ENCODE measurements around the gene CFAP210. TPM values are rescaled to one million over a fixed set of nuclear protein-coding genes. Genes with fewer than 3 reads are reported as not detected.

The CFAP210 gene
- total RNA-seq, 1 experiment from 2014 or later = not detected

DNA sequence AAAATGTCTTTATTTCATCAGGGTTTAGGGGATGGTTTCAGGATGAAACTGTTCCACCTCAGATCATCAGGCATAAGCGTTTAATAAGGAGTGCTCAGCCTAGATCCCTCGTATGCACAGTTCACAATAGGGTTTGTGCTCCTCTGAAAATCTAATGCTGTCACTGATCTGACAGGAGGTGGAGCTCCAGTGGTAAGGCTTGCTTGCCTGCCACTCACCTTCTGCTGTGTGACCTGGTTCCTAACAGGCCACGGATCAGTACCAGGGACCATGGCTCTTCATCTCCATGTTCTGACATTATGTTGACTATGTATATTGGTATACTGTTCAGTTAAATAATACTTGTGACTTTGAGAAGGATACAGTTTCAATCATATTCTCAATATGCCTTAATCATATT, 68.4 kb downstream of the CFAP210 start:
- Histone ChIP-seq H3K27me3 (ENCODE audit: insufficient read depth, low read length) (no peaks in the 10 kb centered on the region), H3K9me2 (ENCODE audit: insufficient read depth) (no peaks in the 10 kb centered on the region), H3K4me3 (replicated peaks in 1 of 2; ENCODE audit: low read depth in 1 of 2, low read length in 2 of 2) (no peak overlapping the region), H3K36me3 (ENCODE audit: control insufficient read depth in 1 of 2, insufficient read depth in 2 of 2, low read length in 2 of 2) (peaks cover 1 to 13% of the 10 kb centered on the region in 2 experiments; a peak in 1 of 4 replicates), H3K4me1 (ENCODE audit: control insufficient read depth in 1 of 2, insufficient read depth in 2 of 2, low read length in 2 of 2) (no peaks in the 10 kb centered on the region), H2AFZ (ENCODE audit: low read depth, low read length, poor library complexity, severe bottlenecking) (no peak overlapping the region), H3K4me2 (ENCODE audit: low read length) (no peak overlapping the region), H3K79me2 (ENCODE audit: insufficient read depth, low read length) (peaks cover 38% of the 10 kb centered on the region), H4K20me1 (ENCODE audit: insufficient read depth) (no peaks in the 10 kb centered on the region), H3K27ac (ENCODE audit: low read depth, low read length) (no peak overlapping the region), H3K9ac (ENCODE audit: low read length) (no peak overlapping the region), H3K9me3 (ENCODE audit: control insufficient read depth in 1 of 2, insufficient read depth in 1 of 2, low read depth in 1 of 2, low read length in 2 of 2) (no peaks in the 10 kb centered on the region)
- intact Hi-C loops (cut with micrococcal nuclease) = no loop called here
- RAD21 ChIA-PET (ENCODE audit: low non-redundant PET in 1 of 2, low total read pairs in 2 of 2, uncharacterized antibody in 2 of 2, unreplicated experiment in 2 of 2) = no interaction called here
- BruUV-seq (replicated peaks) = no TSS peak
- no peak for ATAC-seq
- CTCF ChIA-PET = no interaction called here
- no peak for DNase-seq (ENCODE audit: low read depth, low spot score)
- TF ChIP-seq POLR2AphosphoS5 (IDR thresholded peaks at IDR 0.05; ENCODE audit: low read depth, low read length) (no peak), EGR1 (IDR thresholded peaks at IDR 0.05; ENCODE audit: low read depth) (no peak), TCF7L2 (IDR thresholded peaks at IDR 0.05; ENCODE audit: borderline replicate concordance, extremely low read depth, insufficient read depth, insufficient read length) (no peak), FOSL1 (IDR thresholded peaks at IDR 0.05; ENCODE audit: low read depth) (no peak), CEBPB (IDR thresholded peaks at IDR 0.05; ENCODE audit: low read depth) (no peak)
- POLR2A ChIA-PET = no interaction called here

DNA sequence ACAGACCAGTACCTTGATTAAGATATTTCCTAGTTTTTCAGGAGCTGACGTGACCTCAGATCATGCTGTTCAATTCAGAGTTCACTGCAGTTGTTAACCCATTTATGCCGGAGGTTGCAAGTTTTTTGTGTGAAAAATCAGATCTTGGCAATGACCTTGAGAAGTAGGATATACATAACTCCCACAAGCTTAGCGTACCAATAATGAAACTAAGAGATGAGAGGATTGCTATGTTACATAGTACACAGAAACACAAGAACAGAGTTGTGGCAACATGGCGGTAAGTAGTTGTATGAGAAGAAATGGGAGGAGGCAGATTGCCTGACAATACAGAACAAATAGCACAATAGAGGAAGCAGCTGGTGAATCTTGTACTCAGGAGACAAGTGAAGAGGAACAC, 71.0 kb downstream of the CFAP210 start:
- ATAC-seq = no peak
- H3K4me3 ChIP-seq (replicated peaks in 1 of 2; ENCODE audit: low read depth in 1 of 2, low read length in 2 of 2) = no peak overlapping the region
- TF ChIP-seq FOSL1 (IDR thresholded peaks at IDR 0.05; ENCODE audit: low read depth) (no peak), SP1 (IDR thresholded peaks at IDR 0.05; ENCODE audit: low read depth) (no peak), JUND (IDR thresholded peaks at IDR 0.05) (no peak), EZH2phosphoT487 (IDR thresholded peaks at IDR 0.05; ENCODE audit: borderline replicate concordance) (no peak), CBX3 (IDR thresholded peaks at IDR 0.05; ENCODE audit: low read depth) (no peak), CEBPB (IDR thresholded peaks at IDR 0.05; ENCODE audit: low read depth) (no peak), SRF (IDR thresholded peaks at IDR 0.05; ENCODE audit: low read depth) (no peak), EZH2 (IDR thresholded peaks at IDR 0.05) (no peak)
- TF ChIP-seq, protein P1, sequence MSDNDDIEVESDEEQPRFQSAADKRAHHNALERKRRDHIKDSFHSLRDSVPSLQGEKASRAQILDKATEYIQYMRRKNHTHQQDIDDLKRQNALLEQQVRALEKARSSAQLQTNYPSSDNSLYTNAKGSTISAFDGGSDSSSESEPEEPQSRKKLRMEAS (IDR thresholded peaks at IDR 0.05) = no peak
- TF ChIP-seq, protein P2, sequence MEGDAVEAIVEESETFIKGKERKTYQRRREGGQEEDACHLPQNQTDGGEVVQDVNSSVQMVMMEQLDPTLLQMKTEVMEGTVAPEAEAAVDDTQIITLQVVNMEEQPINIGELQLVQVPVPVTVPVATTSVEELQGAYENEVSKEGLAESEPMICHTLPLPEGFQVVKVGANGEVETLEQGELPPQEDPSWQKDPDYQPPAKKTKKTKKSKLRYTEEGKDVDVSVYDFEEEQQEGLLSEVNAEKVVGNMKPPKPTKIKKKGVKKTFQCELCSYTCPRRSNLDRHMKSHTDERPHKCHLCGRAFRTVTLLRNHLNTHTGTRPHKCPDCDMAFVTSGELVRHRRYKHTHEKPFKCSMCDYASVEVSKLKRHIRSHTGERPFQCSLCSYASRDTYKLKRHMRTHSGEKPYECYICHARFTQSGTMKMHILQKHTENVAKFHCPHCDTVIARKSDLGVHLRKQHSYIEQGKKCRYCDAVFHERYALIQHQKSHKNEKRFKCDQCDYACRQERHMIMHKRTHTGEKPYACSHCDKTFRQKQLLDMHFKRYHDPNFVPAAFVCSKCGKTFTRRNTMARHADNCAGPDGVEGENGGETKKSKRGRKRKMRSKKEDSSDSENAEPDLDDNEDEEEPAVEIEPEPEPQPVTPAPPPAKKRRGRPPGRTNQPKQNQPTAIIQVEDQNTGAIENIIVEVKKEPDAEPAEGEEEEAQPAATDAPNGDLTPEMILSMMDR (IDR thresholded peaks at IDR 0.05 in 2 of 3, conservative IDR thresholded peaks at IDR 0.05 in 1 of 3; ENCODE audit: borderline replicate concordance in 1 of 3, insufficient read depth in 1 of 3, low read depth in 2 of 3, low read length in 2 of 3) = no peak
- intact Hi-C loops (cut with micrococcal nuclease) = no loop called here
- H3K27me3 ChIP-seq (ENCODE audit: insufficient read depth, low read length) = no peaks in the 10 kb centered on the region
- DNase-seq (ENCODE audit: low read depth, low spot score) = no peak
- no peak overlapping the region for H3K9ac ChIP-seq (ENCODE audit: low read length)
- no TSS peak for BruUV-seq (replicated peaks)
- no peaks in the 10 kb centered on the region for H3K9me3 ChIP-seq (ENCODE audit: control insufficient read depth in 1 of 2, insufficient read depth in 1 of 2, low read depth in 1 of 2, low read length in 2 of 2)
- no peaks in the 10 kb centered on the region for H4K20me1 ChIP-seq (ENCODE audit: insufficient read depth)
- CTCF ChIA-PET = no interaction called here
- RAD21 ChIA-PET (ENCODE audit: low non-redundant PET in 1 of 2, low total read pairs in 2 of 2, uncharacterized antibody in 2 of 2, unreplicated experiment in 2 of 2) = no interaction called here
- H2AFZ ChIP-seq (ENCODE audit: low read depth, low read length, poor library complexity, severe bottlenecking) = no peak overlapping the region
- peaks cover 61% of the 10 kb centered on the region for H3K79me2 ChIP-seq (ENCODE audit: insufficient read depth, low read length)
- no peak overlapping the region for H3K4me2 ChIP-seq (ENCODE audit: low read length)
- no peak overlapping the region for H3K27ac ChIP-seq (ENCODE audit: low read depth, low read length)
- POLR2A ChIA-PET = no interaction called here
- H3K36me3 ChIP-seq (ENCODE audit: control insufficient read depth in 1 of 2, insufficient read depth in 2 of 2, low read length in 2 of 2) = peaks cover 0 to 13% of the 10 kb centered on the region in 2 experiments; a peak in 1 of 4 replicates
- no peaks in the 10 kb centered on the region for H3K4me1 ChIP-seq (ENCODE audit: control insufficient read depth in 1 of 2, insufficient read depth in 2 of 2, low read length in 2 of 2)
- no peaks in the 10 kb centered on the region for H3K9me2 ChIP-seq (ENCODE audit: insufficient read depth)

All from HCT116 (cell line).